Ovary (tissue), 9 donors: ENCODE data around the gene MYH9. TPM values are rescaled to one million over a fixed set of nuclear protein-coding genes. Genes with fewer than 3 reads are reported as not detected.

ENCODE experiments used
- DNase-seq, 5 donors: peaks; one replicate each; pipeline ENCODE4 v3.0.0-alpha.2; 2019 to 2020
- H3K27ac ChIP-seq, 2 donors: fragments of 200-600 bp; one replicate each; pipeline versions ENCODE4 v1.5.1 to v1.8.0; 2019 to 2022
- H3K27me3 ChIP-seq: fragments of 200-600 bp; one replicate; pipeline ENCODE4 v1.8.0; 2022
- H3K36me3 ChIP-seq: fragments of 200-600 bp; sonication (generic); one replicate; pipeline ENCODE4 v1.5.1; 2019
- H3K4me1 ChIP-seq: one replicate; pipeline ENCODE4 v1.8.1; 2013; ENCODE audit warnings: mild to moderate bottlenecking, moderate library complexity; ENCODE audit not compliant: insufficient read depth
- H3K4me3 ChIP-seq: fragments of 200-600 bp; sonication (generic); one replicate; pipeline ENCODE4 v1.5.1; 2017
- H3K9me3 ChIP-seq, 2 donors: fragments of 200-600 bp in 1 of 2; sonication (generic) in 1 of 2; one replicate each; pipeline versions ENCODE4 v1.5.1 to v1.8.1; 2013 to 2019; ENCODE audit warnings: mild to moderate bottlenecking in 1 of 2, moderate library complexity in 1 of 2
- CTCF ChIP-seq, 3 donors: fragments of 450-650 bp in 2 of 3; fragments of 200-600 bp in 1 of 3; IDR thresholded peaks; one replicate each; pipeline versions ENCODE4 v1.5.1 to v1.8.0; 2016 to 2022; ENCODE audit warnings: antibody characterized with exemption in 3 of 3, mild to moderate bottlenecking in 1 of 3
- EP300 ChIP-seq: sonication (generic); formaldehyde crosslinking; IDR thresholded peaks from one replicate; pipeline ENCODE4 v1.6.1; 2017; ENCODE audit warnings: antibody characterized with exemption
- POLR2A ChIP-seq: fragments of 450-650 bp; IDR thresholded peaks from one replicate; pipeline ENCODE4 v1.6.1; 2017; ENCODE audit warnings: antibody characterized with exemption, mild to moderate bottlenecking, moderate library complexity
- WGBS, 3 donors: extraction: QIAGEN DNeasy Blood & Tissue Kit in 1 of 3; methylation state at CpG; one replicate each; pipeline versions ENCODE4 v1.1.5 to v1.1.7; 2013 to 2017; 5-methylcytosine and 5-hydroxymethylcytosine counted together
- intact Hi-C, 4 donors: fragments of 100-400 bp; cut with DNase I; formaldehyde crosslinking; loops; one replicate each; pipeline versions ENCODE4 v1.11.0 to v1.15.1; 2022 to 2023
- polyA plus RNA-seq, 2 donors: library from polyadenylated mRNA; stranded (reverse); fragments of 200-250 nt in 1 of 2; fragments of 350-450 nt in 1 of 2; fragmentation: Illumina TruSeq in 1 of 2; extraction: RNeasy Lipid Tissue Mini Kit (QIAGEN cat#74804) in 1 of 2; gene quantifications; one replicate each; pipeline ENCODE4 v1.2.3, GENCODE V29; 2013 to 2014
- total RNA-seq, 7 donors: library from RNA; depleted of rRNA in 2 of 7; stranded (reverse); fragments of >200 nt in 2 of 7; fragmentation: NEBNext Ultra II Directional in 3 of 7; extraction: Animal tissue kit (Norgen Biotek cat#: 25700) in 3 of 7; gene quantifications; one replicate each; pipeline versions ENCODE4 v1.1.0 to v1.2.4, GENCODE V29; 2016 to 2023
- donor health status: DM: no; HTN: no; CAD: no; lungs with moderate emphysema.
- donor health status: DM: no; HTN: no; CAD: no.
- donor health status: Bipolar disorder and iron deficiency.
- donor health status: DM: yes; HTN: yes; CAD: no.
- donor health status: DM: no; HTN: no; CAD: no.
- donor health status: DM: yes; HTN: yes; CAD: no.

Gene MYH9
- total and polyA plus RNA-seq, 9 donors: 128 to 530 (median 348) TPM

- Histone ChIP-seq H3K4me1 (peaks cover 5% of the 10 kb centered on the region), H3K27me3 (no peaks in the 10 kb centered on the region), H3K4me3 (no peak overlapping the region), H3K9me3 (no peaks in the 10 kb centered on the region), H3K27ac (peak overlapping the region in 1 of 2 donors; percentile 5), H3K36me3 (no peaks in the 10 kb centered on the region)
- intact Hi-C loops: loop anchor here in 2 of 4 donors (5.0 to 10.0 kb wide), 2 partner anchors 63 to 145 kb away; partner anchors contain the start of gene MYH9 (in 1 of the 2)
- no peak for DNase-seq
- TF ChIP-seq CTCF (IDR thresholded peaks at IDR 0.05) (no peak), EP300 (no peak), POLR2A (no peak)
- 88 to 89% (median 88%) methylated on average over 36 to 37 of the region's 37 CpGs for WGBS, 3 donors
Measured at GRCh38 chr22:36321797-36322601, 65.8 kb downstream of the MYH9 start.

GRCh38 chr22:36320553-36320952 lies 67.2 kb downstream of the MYH9 start:
- Histone ChIP-seq H3K9me3 (no peaks in the 10 kb centered on the region), H3K36me3 (no peaks in the 10 kb centered on the region), H3K27me3 (no peaks in the 10 kb centered on the region), H3K4me1 (peaks cover 5% of the 10 kb centered on the region), H3K4me3 (no peak overlapping the region), H3K27ac (no peak overlapping the region)
- DNase-seq: no peak
- WGBS, 3 donors: 53 to 60% (median 58%) methylated on average over 9 of the region's 9 CpGs
- TF ChIP-seq EP300 (no peak), CTCF (IDR thresholded peaks at IDR 0.05) (no peak), POLR2A (no peak)
- intact Hi-C loops: loop anchor here in 2 of 4 donors (5.0 to 10.0 kb wide), 2 partner anchors 64 to 147 kb away; partner anchors contain the start of gene MYH9 (in 1 of the 2)

- Histone ChIP-seq H3K4me1 (peaks cover 3% of the 10 kb centered on the region), H3K9me3 (no peaks in the 10 kb centered on the region), H3K27ac (no peak overlapping the region), H3K36me3 (no peaks in the 10 kb centered on the region), H3K4me3 (no peak overlapping the region), H3K27me3 (no peaks in the 10 kb centered on the region)
- 83 to 89% (median 88%) methylated on average over 26 of the region's 26 CpGs for WGBS, 3 donors
- intact Hi-C loops: loop anchor here in 2 of 4 donors (5.0 to 10.0 kb wide), 2 partner anchors 65 to 147 kb away; partner anchors contain the start of gene MYH9 (in 1 of the 2)
- DNase-seq: no peak
- TF ChIP-seq POLR2A (no peak), CTCF (IDR thresholded peaks at IDR 0.05) (no peak), EP300 (no peak)
Measured at GRCh38 chr22:36319595-36320497, 67.9 kb downstream of the MYH9 start.

GRCh38 chr22:36318442-36318841 lies 69.3 kb downstream of the MYH9 start:
- no peak overlapping the region for H3K27ac ChIP-seq
- H3K4me1 ChIP-seq: no peaks in the 10 kb centered on the region
- H3K4me3 ChIP-seq: no peak overlapping the region
- WGBS, 3 donors: 84 to 89% (median 89%) methylated on average over 12 of the region's 12 CpGs
- no peaks in the 10 kb centered on the region for H3K9me3 ChIP-seq
- DNase-seq: no peak
- intact Hi-C loops: no loop called here
- no peaks in the 10 kb centered on the region for H3K27me3 ChIP-seq
- TF ChIP-seq EP300 (no peak), CTCF (IDR thresholded peaks at IDR 0.05) (no peak), POLR2A (no peak)
- no peaks in the 10 kb centered on the region for H3K36me3 ChIP-seq
